SIG-M5 (cell line): Measurements from ENCODE around the gene UTP4.
"Not testable (repeated sequence)": the region's sequence is repeated elsewhere in the genome, so short reads cannot be mapped to it uniquely, and the experiment has no call there.

Source experiments
- DNase-seq: peaks from one replicate; lab custom pipeline; 2025; lab: John Stamatoyannopoulos, UW

UTP4 gene

DNA sequence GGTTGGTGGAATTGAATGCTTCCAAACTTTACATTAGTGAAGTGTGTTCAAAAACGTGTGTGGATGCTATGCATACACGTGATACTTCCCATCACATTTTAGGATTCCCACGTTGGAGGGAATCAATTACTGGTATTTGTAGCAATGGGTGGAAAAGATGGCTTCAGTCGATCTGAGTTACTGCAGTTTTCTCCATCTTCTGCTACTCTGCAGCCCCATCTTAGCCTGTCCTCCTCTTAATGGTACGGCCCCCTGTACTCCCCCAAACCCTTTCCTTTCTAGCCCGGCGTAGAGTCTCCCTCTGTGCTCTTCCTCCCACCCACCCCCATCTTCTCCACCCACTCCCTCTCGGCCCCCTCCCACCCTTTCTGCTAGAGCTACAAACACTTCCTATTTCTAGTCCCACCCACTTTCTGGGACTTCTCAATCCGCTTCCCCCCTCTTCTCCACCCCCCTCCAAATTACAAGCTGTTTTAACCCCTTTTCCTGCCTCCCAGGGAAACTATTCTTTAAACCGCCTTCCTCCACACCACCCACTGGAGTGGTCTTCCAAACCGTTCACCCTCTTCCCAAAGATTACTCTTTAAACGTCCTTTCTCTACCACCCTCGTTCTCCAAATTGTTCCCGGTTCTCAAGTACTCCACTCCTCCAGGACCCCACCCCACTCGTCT lies 1.1 kb upstream of the UTP4 start:
- no peak for DNase-seq

DNA sequence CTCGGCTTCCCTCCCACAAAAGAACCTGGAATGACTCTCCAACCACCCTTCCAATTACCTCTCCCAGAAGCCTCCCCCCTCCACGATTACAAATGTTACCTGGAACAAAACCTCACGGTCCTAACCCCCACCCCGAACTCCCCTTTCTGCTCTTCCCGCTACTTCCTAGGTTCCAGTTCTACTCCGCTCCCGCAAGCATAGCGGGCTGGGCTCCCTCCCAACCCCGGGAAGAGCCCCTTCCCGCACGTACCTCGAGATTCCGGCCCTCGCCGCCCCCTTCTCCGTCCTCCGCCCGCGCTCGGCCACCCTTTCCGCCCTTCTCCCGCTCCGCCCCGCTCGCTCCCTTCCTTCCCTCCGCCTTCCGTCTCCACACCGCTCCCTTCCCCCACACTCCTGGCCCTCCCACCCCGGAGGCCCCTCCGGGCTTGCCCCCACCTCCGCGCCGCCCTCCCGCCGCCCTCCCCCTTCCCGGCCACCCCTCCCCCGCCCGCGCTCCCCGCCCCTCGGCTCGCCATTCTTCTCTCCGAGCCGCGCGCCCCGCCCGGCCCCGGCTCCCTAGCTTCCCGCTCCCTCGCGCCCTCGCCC lies 518 bp upstream of the UTP4 start:
- DNase-seq: no peak

DNA sequence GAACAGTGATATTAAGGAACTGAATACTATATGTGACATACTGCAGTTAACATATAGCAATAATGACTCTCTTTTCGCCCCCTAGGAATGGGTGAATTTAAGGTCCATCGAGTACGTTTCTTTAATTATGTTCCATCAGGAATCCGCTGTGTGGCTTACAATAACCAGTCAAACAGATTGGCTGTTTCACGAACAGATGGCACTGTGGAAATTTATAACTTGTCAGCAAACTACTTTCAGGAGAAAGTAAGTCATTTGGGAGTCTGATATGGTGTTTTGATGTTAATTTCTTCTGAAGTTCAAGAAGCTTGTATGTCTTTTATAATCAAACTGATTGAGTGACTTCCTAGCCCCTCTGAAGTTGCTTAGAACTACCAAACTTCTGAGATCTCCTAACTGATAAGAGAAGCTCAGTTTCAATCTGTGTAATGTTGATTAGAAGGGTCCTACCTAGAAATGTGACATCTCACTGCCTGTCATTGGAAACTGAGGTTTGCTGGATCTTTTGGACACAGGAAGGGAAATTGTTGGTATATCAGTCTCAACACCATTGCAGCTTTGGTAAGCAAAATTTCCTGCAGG lies 1.0 kb downstream of the UTP4 start:
- no peak for DNase-seq

DNA sequence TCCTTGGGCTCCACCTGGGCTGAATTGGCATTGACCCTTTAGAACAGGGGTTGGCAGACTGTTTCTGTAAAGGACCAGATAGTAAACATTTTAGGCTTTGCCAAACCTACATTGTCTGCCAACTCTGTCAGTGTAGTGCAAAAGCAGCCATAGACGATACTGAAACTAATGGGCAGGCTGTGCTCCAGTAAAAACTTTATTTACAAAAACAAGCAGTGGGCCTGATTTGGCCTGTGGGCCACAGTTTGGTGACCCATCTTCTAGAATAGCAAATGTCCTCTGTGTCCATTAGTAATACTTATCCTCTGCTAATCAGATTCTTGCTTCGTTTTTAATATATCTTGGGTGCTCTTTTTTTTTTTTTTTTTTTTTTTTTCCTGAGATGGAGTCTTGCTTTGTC lies 6.2 kb downstream of the UTP4 start:
- no peak for DNase-seq

DNA sequence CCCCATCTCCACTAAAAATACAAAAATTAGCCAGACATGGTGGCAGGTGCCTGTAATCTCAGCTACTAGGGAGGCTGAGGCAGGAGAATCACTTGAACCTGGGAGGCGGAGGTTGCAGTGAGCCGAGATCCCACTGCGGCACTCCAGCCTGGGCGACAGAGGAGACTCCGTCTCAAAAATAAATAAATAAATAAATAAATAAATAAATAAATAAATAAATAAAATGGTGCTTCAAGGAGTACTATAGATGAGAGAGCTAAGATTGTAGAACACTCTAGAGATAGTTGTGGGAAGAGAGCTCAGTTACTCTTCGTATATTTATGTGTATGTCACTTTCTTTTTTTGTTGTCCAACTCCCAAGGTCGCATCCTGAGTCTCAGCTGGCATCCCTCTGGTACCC lies 7.0 kb downstream of the UTP4 start:
- not testable (repeated sequence) for DNase-seq

GRCh38 chr16:69141014-69141413 lies 8.6 kb downstream of the UTP4 start:
- no peak for DNase-seq

- no peak for DNase-seq
These were observed 9.5 kb downstream of the UTP4 start for GRCh38 chr16:69141936-69142335.

DNA sequence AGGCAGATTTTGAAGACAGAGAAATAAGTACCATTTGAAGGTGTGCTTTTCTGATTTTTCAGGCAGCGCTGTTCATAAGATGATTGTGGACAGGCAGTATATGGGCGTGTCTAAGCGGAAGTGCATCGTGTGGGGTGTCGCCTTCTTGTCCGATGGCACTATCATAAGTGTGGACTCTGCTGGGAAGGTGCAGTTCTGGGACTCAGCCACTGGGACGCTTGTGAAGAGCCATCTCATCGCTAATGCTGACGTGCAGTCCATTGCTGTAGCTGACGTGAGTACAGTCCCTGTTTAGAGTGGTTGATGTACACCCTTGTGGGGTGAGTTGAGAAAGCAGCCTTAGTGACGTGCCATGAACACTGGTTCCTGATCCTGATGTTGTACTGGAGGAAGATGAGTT lies 10.7 kb downstream of the UTP4 start:
- DNase-seq: no peak

DNA sequence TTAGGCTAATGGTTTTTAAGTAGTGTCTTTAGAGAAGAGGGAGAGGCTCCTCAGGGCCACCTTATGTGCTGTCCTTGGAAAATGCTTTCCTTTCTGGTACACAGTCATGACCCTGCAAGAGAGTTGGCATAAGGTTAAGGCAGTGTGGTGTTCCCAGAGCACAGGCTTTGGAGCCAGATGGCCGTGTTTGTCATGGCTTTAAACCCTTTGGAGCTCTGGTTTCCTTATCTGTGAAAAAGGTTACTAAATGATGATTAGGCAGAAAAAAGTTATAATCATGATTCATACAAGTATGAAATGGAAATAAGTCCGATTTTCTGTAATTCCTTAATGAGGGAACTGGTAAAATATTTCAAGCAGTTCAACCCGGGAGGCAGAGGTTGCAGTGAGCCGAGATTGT lies 13.2 kb downstream of the UTP4 start:
- no peak for DNase-seq

- DNase-seq: not testable (repeated sequence)
These were observed 17.2 kb downstream of the UTP4 start for GRCh38 chr16:69149621-69150020.

DNA sequence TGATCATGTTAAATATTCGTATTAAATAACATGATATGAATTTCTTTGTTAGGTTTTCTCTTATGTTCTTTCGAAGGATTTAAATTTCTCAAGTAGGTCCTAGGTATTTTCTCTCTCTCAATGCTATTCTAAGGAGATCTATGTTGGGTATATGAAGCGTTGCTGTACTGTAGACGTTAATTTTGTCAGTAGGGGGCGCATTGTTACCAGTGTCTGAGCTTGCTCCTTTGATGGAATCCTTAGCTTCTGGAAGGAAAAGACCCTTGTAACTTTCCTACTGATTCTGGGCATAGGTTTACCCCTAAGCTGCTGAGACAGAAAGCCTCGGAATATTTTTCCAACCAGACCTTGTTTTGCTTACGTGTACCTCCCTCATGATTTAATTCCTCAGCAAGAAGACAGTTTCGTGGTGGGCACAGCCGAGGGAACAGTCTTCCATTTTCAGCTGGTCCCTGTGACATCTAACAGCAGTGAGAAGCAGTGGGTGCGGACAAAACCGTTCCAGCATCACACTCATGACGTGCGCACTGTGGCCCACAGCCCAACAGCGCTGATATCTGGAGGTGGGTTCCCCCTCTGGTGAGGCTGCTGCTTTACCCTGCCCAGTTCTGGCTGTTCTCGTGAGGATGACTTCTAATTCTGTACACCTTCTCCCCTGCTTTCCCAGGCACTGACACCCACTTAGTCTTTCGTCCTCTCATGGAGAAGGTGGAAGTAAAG lies 17.9 kb downstream of the UTP4 start:
- DNase-seq: no peak

DNA sequence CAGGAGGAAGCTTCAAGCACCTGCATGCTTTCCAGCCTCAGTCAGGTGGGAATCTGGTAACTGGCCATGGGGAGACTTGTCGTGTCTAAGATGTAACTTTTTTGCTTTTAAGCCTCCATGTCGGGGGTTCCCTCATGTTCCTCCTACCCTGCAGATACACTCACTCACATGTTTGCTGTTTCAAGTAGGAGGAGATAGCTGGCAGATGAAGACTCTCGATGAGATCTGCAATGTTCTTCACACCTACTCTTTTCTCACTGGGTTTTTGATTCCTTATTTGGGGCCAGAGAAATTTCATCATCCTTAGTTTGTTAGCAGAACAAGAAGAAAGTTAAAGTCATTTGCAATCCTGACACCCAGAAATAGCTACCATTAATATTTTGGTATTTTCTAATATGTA lies 24.7 kb downstream of the UTP4 start:
- no peak for DNase-seq

DNA sequence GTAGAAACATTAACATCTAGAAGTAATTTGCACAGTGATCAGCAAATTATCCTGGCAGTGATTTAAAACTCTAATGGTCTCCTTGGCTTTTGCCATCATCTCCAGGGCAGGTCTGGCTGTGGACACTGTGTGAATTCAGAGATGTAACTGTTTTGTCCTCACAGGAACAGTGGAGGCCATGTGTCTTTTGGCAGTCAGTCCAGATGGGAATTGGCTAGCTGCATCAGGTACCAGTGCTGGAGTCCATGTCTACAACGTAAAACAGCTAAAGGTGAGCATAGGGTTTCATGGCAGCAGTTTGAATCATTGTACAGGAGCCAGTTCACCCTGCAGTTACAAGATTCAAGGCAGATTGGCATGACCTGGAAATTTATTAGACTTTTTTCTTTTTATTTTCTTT lies 27.7 kb downstream of the UTP4 start:
- no peak for DNase-seq

- DNase-seq: no peak
These were observed 33.1 kb downstream of the UTP4 start for GRCh38 chr16:69165584-69165983.

- DNase-seq: no peak
These were observed 33.9 kb downstream of the UTP4 start for GRCh38 chr16:69166221-69166833.

GRCh38 chr16:69166946-69167930 lies 34.8 kb downstream of the UTP4 start:
- DNase-seq: no peak

- no peak for DNase-seq
These were observed 36.6 kb downstream of the UTP4 start for GRCh38 chr16:69169051-69169450.

DNA sequence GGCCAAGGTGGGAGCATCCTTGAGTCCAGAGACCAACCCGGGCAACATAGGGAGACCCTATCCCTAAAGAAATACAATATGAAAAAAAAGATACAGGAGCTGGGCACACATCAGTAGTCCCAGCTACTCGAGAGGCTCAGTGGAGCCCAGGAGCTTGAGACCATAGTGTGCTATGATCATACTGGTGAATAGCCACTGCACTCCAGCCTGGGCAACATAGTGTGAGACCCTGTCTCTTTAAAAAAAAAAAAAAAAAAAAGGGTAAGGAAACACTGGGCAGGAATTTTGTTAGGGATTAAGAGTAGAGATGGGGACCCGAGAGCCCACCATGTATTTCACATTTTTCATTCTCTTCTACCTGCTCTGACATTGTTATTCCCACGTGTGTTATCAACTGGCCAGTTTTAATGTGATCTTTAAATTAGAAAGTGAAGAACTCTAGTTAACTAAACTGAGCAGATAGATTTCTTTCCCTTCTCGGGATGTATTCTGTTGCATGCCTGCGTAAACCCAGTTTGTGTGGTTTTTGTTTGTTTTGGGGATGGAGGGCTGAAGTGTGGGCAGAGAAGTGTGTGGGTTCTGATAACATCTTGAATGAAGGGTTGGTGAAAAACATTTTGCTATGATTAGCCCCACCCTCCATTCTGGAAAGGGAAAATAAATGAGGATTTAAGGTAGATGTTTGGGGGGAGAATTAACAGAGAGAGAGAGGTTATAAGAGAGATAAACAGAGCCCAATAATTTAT lies 37.3 kb downstream of the UTP4 start:
- DNase-seq: no peak

GRCh38 chr16:69171325-69172084 lies 39.1 kb downstream of the UTP4 start:
- DNase-seq: no peak
